MCF 10A (cell line): ENCODE data around the gene FCHO1. TPM values are rescaled to one million over a fixed set of nuclear protein-coding genes. Genes with fewer than 3 reads are reported as not detected.

Source experiments
- BruUV-seq: library from RNA; stranded (reverse); fragments of 400-500 nt; replicated peaks from 2 replicates; lab custom pipeline; 2021; lab: Mats Ljungman, UMichigan
- CTCF ChIA-PET: fragments of 300-600 bp; sonication (Branson Sonifier 250); formaldehyde crosslinking; extraction: SDS; loops from one replicate; lab custom pipeline; 2021; ENCODE audit warnings: antibody characterized with exemption, inconsistent platforms; lab: Yijun Ruan, JAX
- POLR2A ChIA-PET: fragments of 300-600, 350-650 bp; sonication (Branson Sonifier 250); formaldehyde crosslinking; extraction: SDS; loops from one replicate; lab custom pipeline; 2020; ENCODE audit warnings: antibody characterized with exemption, inconsistent platforms; lab: Yijun Ruan, JAX
- DNase-seq: peaks from one replicate; pipeline ENCODE4 v3.0.0-alpha.2; 2018; ENCODE audit not compliant: unreplicated experiment
- H3K27ac Mint-ChIP-seq: one replicate; pipeline ENCODE4 v1.8.0; 2022; ENCODE audit warnings: mild to moderate bottlenecking, low read depth, mixed read lengths; ENCODE audit not compliant: unreplicated experiment
- H3K27me3 Mint-ChIP-seq: one replicate; pipeline ENCODE4 v1.8.0; 2022; ENCODE audit warnings: mixed read lengths; ENCODE audit not compliant: insufficient read depth, unreplicated experiment
- H3K36me3 Mint-ChIP-seq: one replicate; pipeline ENCODE4 v1.8.0; 2022; ENCODE audit warnings: mild to moderate bottlenecking, moderate library complexity, mixed read lengths; ENCODE audit not compliant: insufficient read depth, unreplicated experiment
- H3K4me1 Mint-ChIP-seq: one replicate; pipeline ENCODE4 v1.8.0; 2022; ENCODE audit warnings: mixed read lengths; ENCODE audit not compliant: insufficient read depth, unreplicated experiment
- H3K4me3 Mint-ChIP-seq: one replicate; pipeline ENCODE4 v1.8.0; 2022; ENCODE audit warnings: mild to moderate bottlenecking, moderate library complexity, mixed read lengths; ENCODE audit not compliant: unreplicated experiment
- H3K9me3 Mint-ChIP-seq: one replicate; pipeline ENCODE4 v1.8.0; 2022; ENCODE audit warnings: mixed read lengths; ENCODE audit not compliant: unreplicated experiment
- CTCF ChIP-seq: fragments of 200-600 bp; IDR thresholded peaks from one replicate; pipeline ENCODE4 v1.8.0; 2022; ENCODE audit warnings: antibody characterized with exemption, mild to moderate bottlenecking; ENCODE audit not compliant: unreplicated experiment
- intact Hi-C: fragments of 100-400 bp; cut with micrococcal nuclease; formaldehyde crosslinking; loops from 2 replicates; pipeline ENCODE4 v1.14.1; 2022
- total RNA-seq: library from RNA; stranded (reverse); gene quantifications from 2 replicates; pipeline ENCODE4 v1.2.3, GENCODE V29; 2022

FCHO1 gene
- total RNA-seq, 1 experiment from 2014 or later: 0.23 TPM

DNA sequence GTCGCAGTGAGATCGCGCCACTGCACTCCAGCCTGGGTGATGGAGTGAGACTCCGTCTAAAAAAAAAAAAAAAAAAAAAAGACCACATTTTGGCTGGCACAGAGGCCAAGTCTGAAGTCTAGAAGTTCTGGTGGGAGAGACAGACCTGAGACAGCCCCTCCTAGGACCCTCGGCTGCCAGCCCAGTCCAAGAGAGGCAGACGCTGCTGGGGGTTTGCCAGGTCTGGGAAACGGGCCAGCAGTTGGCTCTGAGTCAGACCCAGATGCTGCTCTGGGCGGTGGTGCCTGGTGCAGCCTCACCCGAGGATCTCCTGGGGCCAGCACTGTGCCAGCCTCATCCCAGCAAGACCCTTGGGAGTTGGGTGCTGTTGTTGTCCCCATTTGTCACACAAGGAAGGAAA, 5.8 kb downstream of the FCHO1 start:
- Mint-ChIP-seq H3K27ac (no peak overlapping the region), H3K9me3 (no peaks in the 10 kb centered on the region), H3K4me3 (no peak overlapping the region), H3K4me1 (peaks cover 15% of the 10 kb centered on the region), H3K27me3 (no peaks in the 10 kb centered on the region), H3K36me3 (no peaks in the 10 kb centered on the region)
- no peak for TF ChIP-seq CTCF
- POLR2A ChIA-PET: no interaction called here
- intact Hi-C loops: no loop called here
- CTCF ChIA-PET: interaction anchor here (0.5 to 0.8 kb wide), 3 partner anchors 11 to 18 kb away, joined by 3 to 8 read pairs (median 3); no protein-coding TSS in a partner anchor
- peak; percentile 80 for DNase-seq
- BruUV-seq: no TSS peak

DNA sequence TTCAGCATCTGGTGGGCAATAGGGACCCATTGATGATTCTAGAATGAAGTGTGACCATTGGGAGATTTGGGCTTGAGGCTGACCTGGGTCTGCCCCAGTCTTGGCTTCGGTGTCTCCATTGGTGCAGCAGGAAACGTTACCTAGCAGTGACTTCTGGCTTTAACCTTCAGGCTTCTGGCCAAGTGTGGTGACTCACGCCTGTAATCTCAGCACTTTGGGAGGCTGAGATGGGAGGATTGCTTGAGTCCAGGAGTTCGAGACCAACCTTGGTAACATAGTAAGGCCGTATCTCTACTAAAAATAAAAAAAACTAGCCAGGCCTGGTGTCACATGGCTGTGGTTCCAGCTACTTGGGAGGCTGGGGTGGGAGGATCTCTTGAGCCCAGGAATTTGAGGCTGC, 7.2 kb downstream of the FCHO1 start:
- POLR2A ChIA-PET: interaction anchor here (0.6 kb wide), 1 partner anchor 17 kb away, joined by 9 read pairs; no protein-coding TSS in a partner anchor
- no peak for TF ChIP-seq CTCF

GRCh38 chr19:17761148-17761547, 9.9 kb downstream of the FCHO1 start:
- no TSS peak for BruUV-seq
- Mint-ChIP-seq H3K4me1 (peaks cover 17% of the 10 kb centered on the region), H3K27ac (no peak overlapping the region), H3K9me3 (no peaks in the 10 kb centered on the region), H3K27me3 (no peaks in the 10 kb centered on the region), H3K4me3 (no peak overlapping the region), H3K36me3 (no peaks in the 10 kb centered on the region)
- TF ChIP-seq CTCF: no peak
- DNase-seq: no peak
- ChIA-PET CTCF (no interaction called here), POLR2A (interaction anchor here (0.6 to 1.7 kb wide), 2 partner anchors 94 to 98 kb away, joined by 4 to 5 read pairs; partner anchors contain the start of gene RPL18A)
- intact Hi-C loops: loop anchor here (10.0 kb wide), 1 partner anchor 186 kb away; no protein-coding TSS in a partner anchor

More for the DNA sequence above, 7.2 kb downstream of the FCHO1 start:
- H3K27ac Mint-ChIP-seq: no peak overlapping the region
- BruUV-seq: no TSS peak
- DNase-seq: no peak
- H3K9me3 Mint-ChIP-seq: no peaks in the 10 kb centered on the region
- intact Hi-C loops: no loop called here
- H3K4me3 Mint-ChIP-seq: no peak overlapping the region
- no peaks in the 10 kb centered on the region for H3K27me3 Mint-ChIP-seq
- peaks cover 15% of the 10 kb centered on the region for H3K4me1 Mint-ChIP-seq
- CTCF ChIA-PET: interaction anchor here (0.5 to 1.3 kb wide), 3 partner anchors 8 to 454 kb away, joined by 3 to 4 read pairs (median 4); no protein-coding TSS in a partner anchor
- no peaks in the 10 kb centered on the region for H3K36me3 Mint-ChIP-seq

DNA sequence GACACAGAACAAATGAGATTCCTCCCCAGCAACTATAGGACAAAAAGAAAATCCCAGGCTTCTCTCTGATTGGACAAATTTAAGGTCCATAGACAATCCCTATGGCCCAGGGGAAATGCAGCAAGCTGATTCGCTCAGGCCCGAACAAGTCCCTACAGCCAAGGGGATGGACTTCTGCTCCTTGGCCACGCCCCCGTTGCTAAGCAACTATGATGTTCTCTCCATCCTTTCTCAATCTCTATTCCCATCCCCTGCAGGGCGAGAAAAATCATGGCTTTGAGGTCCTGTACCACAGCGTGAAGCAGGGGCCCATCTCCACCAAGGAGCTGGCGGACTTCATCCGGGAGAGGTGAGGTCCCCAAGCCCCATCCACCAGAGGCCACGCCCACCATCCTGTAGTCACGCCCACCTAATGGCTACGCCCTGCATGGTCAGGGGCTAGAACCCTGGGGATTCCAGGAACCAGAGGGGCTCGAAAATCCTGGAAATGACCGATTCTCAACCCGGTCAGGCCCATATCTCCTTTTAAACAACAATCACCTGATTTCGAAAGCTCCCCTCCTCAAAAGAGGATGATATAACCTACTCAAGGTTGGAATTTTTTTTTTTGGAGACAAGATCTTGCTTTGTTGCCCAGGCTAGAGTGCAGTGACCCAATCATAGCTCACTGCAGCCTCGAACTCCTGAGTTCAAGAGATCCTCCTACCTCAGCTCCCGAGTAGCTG, 11.4 kb downstream of the FCHO1 start:
- H3K27ac Mint-ChIP-seq: no peak overlapping the region
- H3K4me3 Mint-ChIP-seq: no peak overlapping the region
- no peaks in the 10 kb centered on the region for H3K27me3 Mint-ChIP-seq
- intact Hi-C loops: loop anchor here (10.0 kb wide), 1 partner anchor 188 kb away; no protein-coding TSS in a partner anchor
- DNase-seq: peak; percentile 75
- peaks cover 14% of the 10 kb centered on the region for H3K4me1 Mint-ChIP-seq
- BruUV-seq: no TSS peak
- H3K9me3 Mint-ChIP-seq: no peaks in the 10 kb centered on the region
- CTCF ChIA-PET: interaction anchor here (0.5 to 0.7 kb wide), 7 partner anchors 80 to 244 kb away, joined by 3 to 5 read pairs (median 3); no protein-coding TSS in a partner anchor
- POLR2A ChIA-PET: interaction anchor here (0.6 kb wide), 1 partner anchor 158 kb away, joined by 4 read pairs; no protein-coding TSS in a partner anchor
- no peaks in the 10 kb centered on the region for H3K36me3 Mint-ChIP-seq
- TF ChIP-seq CTCF: no peak
